ENCODE results near the gene RASL11B. TPM values are rescaled to one million over a fixed set of nuclear protein-coding genes. Genes with fewer than 3 reads are reported as not detected.
A peak's percentile ranks its signal among the peaks of the same experiment; 100 is the strongest.

Gene RASL11B
- total and polyA plus RNA-seq, 2 of the 13 experiments (the other 11 are each of a cell fraction or from before 2014, with no cell fraction given): 0.07 to 0.20 TPM

GRCh38 chr4:52861171-52861823 is 820 bp upstream of the RASL11B start:
- no peaks in the 10 kb centered on the region for H3K36me3 ChIP-seq (replicated peaks in 1 of 2; ENCODE audit: control insufficient read depth in 1 of 2, insufficient read depth in 2 of 2, low read length in 2 of 2)
- in situ Hi-C loops (cut with HindIII; ENCODE audit: extremely low pct_ligation_motif_present, low pct_unique_long_range_greater_than_20kb) (no loop called here), intact Hi-C loops (cut with micrococcal nuclease; ENCODE audit: unreplicated experiment) (no loop called here)
- 0 out of 2 replicates have a peak, but pooled peaks cover 4% of the 10 kb centered on the region for H3K4me1 ChIP-seq (ENCODE audit: insufficient read depth, low read length)
- peaks cover 3 to 6% of the 10 kb centered on the region in 2 experiments; a peak in 2 of 5 replicates for H3K27me3 ChIP-seq (ENCODE audit: control insufficient read depth in 1 of 2, insufficient read depth in 2 of 2, low read length in 2 of 2)
- no peak overlapping the region for H3K27ac ChIP-seq (ENCODE audit: extremely low read length, insufficient read depth, low read length)
- DNase-seq (ENCODE audit: low spot score) (no peak), FAIRE-seq (no peak), ATAC-seq (no peak)
- H3K4me3 ChIP-seq (replicated peaks in 1 of 3; ENCODE audit: insufficient read depth in 1 of 3, low read depth in 2 of 3, low read length in 3 of 3): peak overlapping the region; percentile 36 to 70 (median 63); a peak in 5 of 6 replicates
- no peaks in the 10 kb centered on the region for H4K20me1 ChIP-seq (ENCODE audit: insufficient read depth, low read length)
- WGBS (ENCODE audit: low lambda C conversion rate): 88% methylated on average over 24 of the region's 26 CpGs
- no peak overlapping the region for H2AFZ ChIP-seq (ENCODE audit: low read length)
- ChIA-PET POLR2A (no interaction called here), CTCF (ENCODE audit: low intra/inter-chr PET ratio, low total read pairs) (no interaction called here)
- H3K4me2 ChIP-seq (ENCODE audit: low read depth, low read length): peak overlapping the region; percentile 74
- no peaks in the 10 kb centered on the region for H3K79me2 ChIP-seq (ENCODE audit: insufficient read depth, low read length)
- 0 out of 2 replicates have a peak overlapping the region, but pooled peaks have one; percentile 15 for H3K9ac ChIP-seq (ENCODE audit: insufficient read depth, low read depth, low read length)
- BruUV-seq (replicated peaks): no TSS peak
- no peaks in the 10 kb centered on the region for H3K9me3 ChIP-seq (ENCODE audit: low read length)
- TF ChIP-seq KDM4B (CRISPR knock-in tag; IDR thresholded peaks at IDR 0.05) (no peak), ZNF251 (CRISPR knock-in tag; IDR thresholded peaks at IDR 0.05) (no peak), ZBTB21 (CRISPR knock-in tag; IDR thresholded peaks at IDR 0.05) (no peak), ZNF740 (CRISPR knock-in tag; IDR thresholded peaks at IDR 0.05) (no peak), EED (CRISPR knock-in tag; IDR thresholded peaks at IDR 0.05) (no peak), ZMAT5 (CRISPR knock-in tag; IDR thresholded peaks at IDR 0.05; ENCODE audit: borderline replicate concordance, low read depth) (no peak), PAXIP1 (CRISPR knock-in tag; conservative IDR thresholded peaks at IDR 0.05) (no peak), MNT (IDR thresholded peaks at IDR 0.05) (no peak), ZNF713 (CRISPR knock-in tag; IDR thresholded peaks at IDR 0.05) (no peak), MTA1 (CRISPR knock-in tag; IDR thresholded peaks at IDR 0.05; ENCODE audit: borderline replicate concordance) (no peak), ZNF17 (CRISPR knock-in tag; IDR thresholded peaks at IDR 0.05) (no peak), ZNF205 (CRISPR knock-in tag; IDR thresholded peaks at IDR 0.05) (no peak), ZFAT (CRISPR knock-in tag; conservative IDR thresholded peaks at IDR 0.05) (no peak), PATZ1 (CRISPR knock-in tag; IDR thresholded peaks at IDR 0.05) (no peak), PREB (CRISPR knock-in tag; IDR thresholded peaks at IDR 0.05) (no peak)

All from HepG2 (cell line).